ENCODE measurements around the gene FOXJ3.

GRCh38 chr1:42279055-42279454, 56.0 kb downstream of the FOXJ3 start:
- TF ChIP-seq EZH2phosphoT487 (IDR thresholded peaks at IDR 0.05; ENCODE audit: borderline replicate concordance, low read depth) (no peak), EP300 (IDR thresholded peaks at IDR 0.05; ENCODE audit: borderline replicate concordance in 1 of 2, low read depth in 1 of 2, low read length in 1 of 2) (no peak), CTCF (IDR thresholded peaks at IDR 0.05) (no peak), REST (IDR thresholded peaks at IDR 0.05; ENCODE audit: low read depth, low read length) (no peak)
